ENCODE data around the gene CORIN. TPM values are rescaled to one million over a fixed set of nuclear protein-coding genes. Genes with fewer than 3 reads are reported as not detected.

Gene CORIN
- total RNA-seq, 2 experiments from 2014 or later, result 0.29 to 0.34 TPM

DNA sequence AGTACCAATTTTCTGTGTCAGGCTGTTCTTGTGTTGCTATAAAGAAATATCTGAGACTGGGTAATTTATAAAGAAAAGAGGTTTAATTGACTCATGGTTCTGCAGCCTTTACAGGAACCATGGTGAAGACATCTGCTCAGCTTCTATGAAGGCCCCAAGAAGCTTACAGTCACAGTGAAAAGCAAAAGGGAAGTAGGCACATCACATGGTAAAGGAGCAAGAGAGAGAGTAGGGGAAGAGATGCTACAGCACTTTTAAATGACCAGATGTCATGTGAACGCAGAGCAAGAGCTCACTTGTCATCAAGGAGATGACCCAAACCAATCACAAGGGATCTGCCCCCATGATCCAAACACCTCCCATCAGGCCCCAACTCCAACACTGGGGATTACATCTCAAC lies 178.5 kb downstream of the CORIN start:
- ATAC-seq (no peak), DNase-seq (no peak)
- peaks cover 1% of the 10 kb centered on the region for H3K4me1 Mint-ChIP-seq (ENCODE audit: low read depth)
- intact Hi-C loops (cut with micrococcal nuclease), result no loop called here
- H3K27ac Mint-ChIP-seq, result no peak overlapping the region
- TF ChIP-seq, protein P1, sequence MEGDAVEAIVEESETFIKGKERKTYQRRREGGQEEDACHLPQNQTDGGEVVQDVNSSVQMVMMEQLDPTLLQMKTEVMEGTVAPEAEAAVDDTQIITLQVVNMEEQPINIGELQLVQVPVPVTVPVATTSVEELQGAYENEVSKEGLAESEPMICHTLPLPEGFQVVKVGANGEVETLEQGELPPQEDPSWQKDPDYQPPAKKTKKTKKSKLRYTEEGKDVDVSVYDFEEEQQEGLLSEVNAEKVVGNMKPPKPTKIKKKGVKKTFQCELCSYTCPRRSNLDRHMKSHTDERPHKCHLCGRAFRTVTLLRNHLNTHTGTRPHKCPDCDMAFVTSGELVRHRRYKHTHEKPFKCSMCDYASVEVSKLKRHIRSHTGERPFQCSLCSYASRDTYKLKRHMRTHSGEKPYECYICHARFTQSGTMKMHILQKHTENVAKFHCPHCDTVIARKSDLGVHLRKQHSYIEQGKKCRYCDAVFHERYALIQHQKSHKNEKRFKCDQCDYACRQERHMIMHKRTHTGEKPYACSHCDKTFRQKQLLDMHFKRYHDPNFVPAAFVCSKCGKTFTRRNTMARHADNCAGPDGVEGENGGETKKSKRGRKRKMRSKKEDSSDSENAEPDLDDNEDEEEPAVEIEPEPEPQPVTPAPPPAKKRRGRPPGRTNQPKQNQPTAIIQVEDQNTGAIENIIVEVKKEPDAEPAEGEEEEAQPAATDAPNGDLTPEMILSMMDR (IDR thresholded peaks at IDR 0.05), result no peak
- H3K36me3 Mint-ChIP-seq (ENCODE audit: low read depth), result no peaks in the 10 kb centered on the region
- no peak overlapping the region for H3K4me3 Mint-ChIP-seq
- ChIA-PET CTCF (no interaction called here), POLR2A (no interaction called here)
- H3K9me3 Mint-ChIP-seq, result no peaks in the 10 kb centered on the region
- peaks cover 2% of the 10 kb centered on the region for H3K27me3 Mint-ChIP-seq

DNA sequence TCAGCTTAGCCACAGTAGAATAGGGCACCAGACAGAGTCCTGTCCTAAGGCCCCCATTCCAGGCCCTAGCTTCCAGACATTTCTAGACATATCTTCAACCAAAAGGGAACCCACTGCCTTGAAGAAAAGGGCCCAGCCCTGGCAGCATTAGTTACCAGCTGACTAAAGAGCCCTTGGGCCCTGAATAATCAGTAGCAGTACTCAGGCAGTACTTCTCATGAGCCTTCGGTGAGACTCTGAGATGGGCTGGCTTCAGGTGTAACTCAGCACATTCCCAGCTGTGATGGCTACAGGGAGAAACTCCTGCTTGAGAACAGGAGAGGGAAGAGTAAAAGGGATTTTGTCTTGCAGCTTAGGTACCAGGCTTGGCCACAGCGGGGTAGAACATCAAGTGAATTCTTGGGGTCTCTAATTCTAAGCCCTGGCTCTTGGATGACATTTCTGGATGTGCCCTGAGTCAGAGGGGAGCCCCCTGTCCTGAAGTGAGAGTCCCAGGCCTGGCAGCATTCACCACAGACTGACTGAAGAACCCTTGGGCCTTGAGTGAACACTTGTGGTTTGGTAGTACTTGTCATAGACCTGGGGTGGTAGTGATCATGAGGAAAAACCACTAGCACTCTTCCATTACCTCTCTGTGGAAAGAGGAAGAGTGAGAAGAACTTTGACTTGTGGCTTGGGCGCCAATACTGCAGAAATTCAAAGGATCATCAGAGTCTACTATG lies 182.7 kb downstream of the CORIN start:
- Mint-ChIP-seq H3K4me1 (ENCODE audit: low read depth) (peaks cover 1% of the 10 kb centered on the region), H3K36me3 (ENCODE audit: low read depth) (no peaks in the 10 kb centered on the region), H3K4me3 (no peak overlapping the region), H3K9me3 (no peaks in the 10 kb centered on the region), H3K27me3 (peaks cover 2% of the 10 kb centered on the region), H3K27ac (no peak overlapping the region)
- ATAC-seq (peak; percentile 55), DNase-seq (no peak)
- CTCF ChIA-PET, result interaction anchor here (0.7 kb wide), 1 partner anchor 8 kb away, joined by 3 read pairs; no protein-coding TSS in a partner anchor
- POLR2A ChIA-PET, result no interaction called here
- intact Hi-C loops (cut with micrococcal nuclease), result no loop called here
- TF ChIP-seq, protein P1 (IDR thresholded peaks at IDR 0.05), result no peak

DNA sequence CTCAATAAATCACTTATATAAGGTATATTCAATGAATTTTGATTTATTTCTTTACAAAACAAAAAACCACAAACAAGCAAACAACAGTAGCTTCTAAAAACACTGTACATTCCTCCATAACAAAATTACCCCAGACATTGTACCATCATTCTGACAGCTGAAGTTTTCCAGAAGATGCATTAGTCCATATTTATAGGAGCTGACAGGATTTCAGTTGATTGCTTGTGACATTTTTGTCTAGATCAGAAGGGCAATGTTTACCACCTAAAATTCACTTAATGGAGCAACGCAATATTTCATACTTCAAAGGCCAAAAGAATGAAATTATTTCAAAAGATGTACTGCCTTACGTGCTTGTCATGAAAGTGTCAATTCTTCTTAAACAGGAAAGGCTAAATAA lies 185.8 kb downstream of the CORIN start:
- POLR2A ChIA-PET, result no interaction called here
- Mint-ChIP-seq H3K4me1 (ENCODE audit: low read depth) (peaks cover 1% of the 10 kb centered on the region), H3K4me3 (no peak overlapping the region), H3K27ac (no peak overlapping the region), H3K36me3 (ENCODE audit: low read depth) (no peaks in the 10 kb centered on the region), H3K27me3 (no peaks in the 10 kb centered on the region), H3K9me3 (no peaks in the 10 kb centered on the region)
- CTCF ChIA-PET, result interaction anchor here (0.7 to 1.1 kb wide), 3 partner anchors 9 to 1444 kb away, joined by 3 to 4 read pairs (median 3); no protein-coding TSS in a partner anchor
- DNase-seq (no peak), ATAC-seq (no peak)
- intact Hi-C loops (cut with micrococcal nuclease), result no loop called here
- TF ChIP-seq, protein P1 (IDR thresholded peaks at IDR 0.05), result no peak

DNA sequence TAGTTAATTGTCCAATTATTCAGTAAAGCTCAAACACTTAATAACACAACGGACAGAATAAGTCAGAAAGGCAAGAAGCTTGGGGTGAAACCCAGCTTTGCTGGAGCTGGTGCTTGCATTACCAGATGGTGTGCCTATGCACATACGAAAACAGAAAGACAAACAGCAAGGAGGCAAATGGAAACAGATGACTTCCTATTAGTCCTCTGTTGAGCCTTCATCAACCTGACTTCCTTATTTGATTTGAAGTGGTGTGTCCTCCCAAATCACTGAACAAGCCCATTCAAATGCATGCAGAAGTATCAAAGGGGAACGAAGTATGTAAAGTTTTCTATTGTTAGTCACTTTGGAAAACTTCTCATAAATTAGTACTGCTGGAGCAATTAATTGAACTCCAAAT lies 186.6 kb downstream of the CORIN start:
- POLR2A ChIA-PET, result no interaction called here
- Mint-ChIP-seq H3K27me3 (no peaks in the 10 kb centered on the region), H3K4me1 (ENCODE audit: low read depth) (no peaks in the 10 kb centered on the region), H3K27ac (no peak overlapping the region), H3K36me3 (ENCODE audit: low read depth) (no peaks in the 10 kb centered on the region), H3K9me3 (no peaks in the 10 kb centered on the region), H3K4me3 (no peak overlapping the region)
- DNase-seq (no peak), ATAC-seq (no peak)
- TF ChIP-seq, protein P1 (IDR thresholded peaks at IDR 0.05), result no peak
- CTCF ChIA-PET, result interaction anchor here (0.7 to 2.1 kb wide), 3 partner anchors 9 to 1443 kb away, joined by 3 to 8 read pairs (median 3); no protein-coding TSS in a partner anchor
- intact Hi-C loops (cut with micrococcal nuclease), result no loop called here

DNA sequence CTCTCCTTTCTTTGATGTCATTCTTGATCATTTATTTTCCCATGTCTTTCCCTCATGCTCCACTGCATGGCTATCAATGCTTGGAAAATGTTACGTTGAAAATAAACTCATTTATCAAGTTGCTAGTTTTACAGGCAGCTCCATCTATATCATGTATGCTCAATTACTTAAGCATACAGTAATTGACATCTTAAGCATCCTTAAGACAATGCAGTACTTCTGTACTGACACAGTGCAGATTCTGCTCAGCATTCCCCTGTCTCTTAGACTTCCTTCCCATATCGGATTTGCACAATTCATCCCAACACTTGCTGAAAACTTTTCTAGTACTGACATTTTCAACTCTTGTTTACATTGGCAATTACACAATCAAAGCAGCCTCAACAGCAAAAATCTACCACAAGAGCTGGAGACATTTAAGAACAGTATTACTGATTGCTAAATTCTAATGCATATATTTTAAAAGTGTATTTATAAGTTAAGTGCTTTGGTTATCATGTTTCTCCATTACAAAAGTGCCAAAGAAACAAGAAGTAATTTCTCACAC lies 187.2 kb downstream of the CORIN start:
- intact Hi-C loops (cut with micrococcal nuclease), result no loop called here
- no peak overlapping the region for H3K27ac Mint-ChIP-seq
- ChIA-PET CTCF (interaction anchor here (1.1 to 2.1 kb wide), 3 partner anchors 8 to 283 kb away, joined by 3 to 8 read pairs (median 5); no protein-coding TSS in a partner anchor), POLR2A (no interaction called here)
- ATAC-seq (no peak), DNase-seq (no peak)
- H3K4me3 Mint-ChIP-seq, result no peak overlapping the region
- TF ChIP-seq, protein P1 (IDR thresholded peaks at IDR 0.05), result no peak
- no peaks in the 10 kb centered on the region for H3K9me3 Mint-ChIP-seq
- no peaks in the 10 kb centered on the region for H3K4me1 Mint-ChIP-seq (ENCODE audit: low read depth)
- no peaks in the 10 kb centered on the region for H3K27me3 Mint-ChIP-seq
- no peaks in the 10 kb centered on the region for H3K36me3 Mint-ChIP-seq (ENCODE audit: low read depth)

All from activated CD8-positive, alpha-beta T cell treated with anti-CD3 and anti-CD28 coated beads for 36 hours (primary cell).